Immature natural killer cell (primary cell): ENCODE results near the gene SAA4. TPM values are rescaled to one million over a fixed set of nuclear protein-coding genes. Genes with fewer than 3 reads are reported as not detected.
A peak's percentile ranks its signal among the peaks of the same experiment; 100 is the strongest.
"Not testable (repeated sequence)": the region's sequence is repeated elsewhere in the genome, so short reads cannot be mapped to it uniquely, and the experiment has no call there.

Experiments
- DNase-seq, 3 donors: peaks; one replicate each; pipeline ENCODE4 v3.0.0; 2022; ENCODE audit warnings: mixed read lengths in 1 of 3
- H3K27ac Mint-ChIP-seq, 6 donors: one replicate each; pipeline ENCODE4 v1.8.0; 2020; ENCODE audit warnings: mixed read lengths in 6 of 6, mild to moderate bottlenecking in 5 of 6, inconsistent platforms in 4 of 6, moderate library complexity in 3 of 6
- H3K27me3 Mint-ChIP-seq, 3 donors: one replicate each; pipeline ENCODE4 v1.8.0; 2020 to 2021; ENCODE audit warnings: low read depth in 3 of 3, mild to moderate bottlenecking in 3 of 3, mixed read lengths in 3 of 3, moderate library complexity in 3 of 3, inconsistent platforms in 1 of 3
- H3K36me3 Mint-ChIP-seq, 3 donors: one replicate each; pipeline ENCODE4 v1.8.0; 2020; ENCODE audit warnings: mixed read lengths in 3 of 3, inconsistent platforms in 2 of 3, mild to moderate bottlenecking in 2 of 3
- H3K4me1 Mint-ChIP-seq, 2 donors: one replicate each; pipeline ENCODE4 v1.8.0; 2020; ENCODE audit warnings: inconsistent platforms in 2 of 2, mild to moderate bottlenecking in 2 of 2, mixed read lengths in 2 of 2, moderate library complexity in 1 of 2
- H3K4me3 Mint-ChIP-seq, 5 donors: one replicate each; pipeline ENCODE4 v1.8.0; 2020; ENCODE audit warnings: mild to moderate bottlenecking in 5 of 5, mixed read lengths in 5 of 5, inconsistent platforms in 3 of 5, moderate library complexity in 3 of 5
- H3K9me3 Mint-ChIP-seq, 6 donors: one replicate each; pipeline ENCODE4 v1.8.0; 2020; ENCODE audit warnings: mild to moderate bottlenecking in 6 of 6, mixed read lengths in 6 of 6, inconsistent platforms in 4 of 6, moderate library complexity in 3 of 6
- polyA plus RNA-seq, 3 donors: library from polyadenylated mRNA; unstranded; fragments of 300-500 nt; fragmentation: Illumina TruSeq; gene quantifications; one replicate each; pipeline ENCODE4 v1.2.3, GENCODE V29; 2021

SAA4 gene
- not detected for polyA plus RNA-seq

GRCh38 chr11:18236664-18237356 lies at the start of gene SAA4:
Gene SAA4, minus strand, starts transcription at chr11:18236802. Its CDS starts 876 bp downstream, at chr11:18235926.
- DNase-seq = no peak
- no peaks in the 10 kb centered on the region for H3K36me3 Mint-ChIP-seq
- peaks cover 4 to 8% (median 7%) of the 10 kb centered on the region in 3 donors for H3K27me3 Mint-ChIP-seq
- no peaks in the 10 kb centered on the region for H3K4me1 Mint-ChIP-seq
- no peak within 1 kb of the TSS for H3K27ac Mint-ChIP-seq
- no peak within 1 kb of the TSS for H3K4me3 Mint-ChIP-seq
- H3K9me3 Mint-ChIP-seq = no peaks in the 10 kb centered on the region

- H3K4me3 Mint-ChIP-seq = no peak overlapping the region
- no peaks in the 10 kb centered on the region for H3K27me3 Mint-ChIP-seq
- H3K36me3 Mint-ChIP-seq = peaks cover 30 to 56% (median 33%) of the 10 kb centered on the region in 3 donors
- no peak for DNase-seq
- H3K4me1 Mint-ChIP-seq = peaks cover 1 to 2% of the 10 kb centered on the region in 2 donors
- no peak overlapping the region for H3K27ac Mint-ChIP-seq
- H3K9me3 Mint-ChIP-seq = no peaks in the 10 kb centered on the region
Measured at GRCh38 chr11:18285841-18286240, 49.2 kb upstream of the SAA4 start.

- no peak for DNase-seq
- Mint-ChIP-seq H3K27ac (no peak overlapping the region), H3K36me3 (peaks cover 34 to 50% (median 39%) of the 10 kb centered on the region in 3 donors), H3K27me3 (no peaks in the 10 kb centered on the region), H3K4me3 (no peak overlapping the region), H3K9me3 (no peaks in the 10 kb centered on the region), H3K4me1 (peaks cover 8 to 9% of the 10 kb centered on the region in 2 donors)
Measured at GRCh38 chr11:18282626-18283025, 46.0 kb upstream of the SAA4 start.

GRCh38 chr11:18280438-18281045 lies 43.9 kb upstream of the SAA4 start:
- DNase-seq = peak in 1 of 3 donors; percentile 1
- H3K36me3 Mint-ChIP-seq = peaks cover 21 to 42% (median 36%) of the 10 kb centered on the region in 3 donors

GRCh38 chr11:18277565-18278271 lies 41.1 kb upstream of the SAA4 start:
- no peak for DNase-seq
- peaks cover 8 to 9% of the 10 kb centered on the region in 2 donors for H3K4me1 Mint-ChIP-seq
- peaks cover 18 to 38% (median 36%) of the 10 kb centered on the region in 3 donors for H3K36me3 Mint-ChIP-seq
- no peaks in the 10 kb centered on the region for H3K9me3 Mint-ChIP-seq
- peaks cover 0 to 3% (median 0%) of the 10 kb centered on the region in 3 donors for H3K27me3 Mint-ChIP-seq
- no peak overlapping the region for H3K27ac Mint-ChIP-seq
- no peak overlapping the region for H3K4me3 Mint-ChIP-seq

More at GRCh38 chr11:18280438-18281045, 43.9 kb upstream of the SAA4 start:
- peaks cover 8 to 9% of the 10 kb centered on the region in 2 donors for H3K4me1 Mint-ChIP-seq
- peak overlapping the region; percentile 51 to 93 (median 77) for H3K27ac Mint-ChIP-seq
- H3K4me3 Mint-ChIP-seq = peak overlapping the region in 4 of 5 donors; percentile 5 to 87 (median 56)
- H3K27me3 Mint-ChIP-seq = no peaks in the 10 kb centered on the region
- no peaks in the 10 kb centered on the region for H3K9me3 Mint-ChIP-seq

GRCh38 chr11:18271206-18271605 lies 34.6 kb upstream of the SAA4 start:
- H3K4me3 Mint-ChIP-seq = no peak overlapping the region
- no peaks in the 10 kb centered on the region for H3K4me1 Mint-ChIP-seq
- H3K9me3 Mint-ChIP-seq = no peaks in the 10 kb centered on the region
- H3K27ac Mint-ChIP-seq = no peak overlapping the region
- no peak for DNase-seq
- peaks cover 0 to 3% (median 0%) of the 10 kb centered on the region in 3 donors for H3K27me3 Mint-ChIP-seq
- peaks cover 4 to 17% (median 10%) of the 10 kb centered on the region in 3 donors for H3K36me3 Mint-ChIP-seq

GRCh38 chr11:18270102-18270501 lies 33.5 kb upstream of the SAA4 start:
- Mint-ChIP-seq H3K27me3 (peaks cover 0 to 3% (median 0%) of the 10 kb centered on the region in 3 donors), H3K36me3 (peaks cover 4 to 14% (median 7%) of the 10 kb centered on the region in 3 donors), H3K4me1 (no peaks in the 10 kb centered on the region), H3K27ac (no peak overlapping the region), H3K9me3 (no peaks in the 10 kb centered on the region), H3K4me3 (no peak overlapping the region)
- no peak for DNase-seq

GRCh38 chr11:18269252-18269651 lies 32.6 kb upstream of the SAA4 start:
- not testable (repeated sequence) for H3K9me3 Mint-ChIP-seq, DNase-seq, H3K4me1 Mint-ChIP-seq, H3K27ac Mint-ChIP-seq, H3K27me3 Mint-ChIP-seq, H3K4me3 Mint-ChIP-seq
- peaks cover 4 to 13% (median 6%) of the 10 kb centered on the region in 3 donors for H3K36me3 Mint-ChIP-seq

- peak overlapping the region in 2 of 6 donors; percentile 65 to 75 for H3K27ac Mint-ChIP-seq
- peak in 1 of 3 donors; percentile 18 for DNase-seq
- H3K9me3 Mint-ChIP-seq, H3K36me3 Mint-ChIP-seq, H3K27me3 Mint-ChIP-seq, H3K4me1 Mint-ChIP-seq: not testable (repeated sequence)
- H3K4me3 Mint-ChIP-seq = peak overlapping the region in 1 of 5 donors; percentile 55
Measured at GRCh38 chr11:18267335-18268133, 30.9 kb upstream of the SAA4 start.

- Mint-ChIP-seq H3K27me3 (no peaks in the 10 kb centered on the region), H3K4me1 (no peaks in the 10 kb centered on the region), H3K4me3 (no peak within 1 kb of the TSS), H3K9me3 (no peaks in the 10 kb centered on the region), H3K27ac (peak within 1 kb of the TSS in 1 of 6 donors; percentile 8), H3K36me3 (no peaks in the 10 kb centered on the region)
- no peak for DNase-seq
Measured at GRCh38 chr11:18265949-18266348, 29.3 kb upstream of the SAA4 start, which contains the start of gene SAA1. Gene SAA1, plus strand, starts transcription at chr11:18266264. Its CDS starts 624 bp downstream, at chr11:18266888.

- H3K27me3 Mint-ChIP-seq = no peaks in the 10 kb centered on the region
- no peaks in the 10 kb centered on the region for H3K9me3 Mint-ChIP-seq
- no peaks in the 10 kb centered on the region for H3K36me3 Mint-ChIP-seq
- H3K4me1 Mint-ChIP-seq = no peaks in the 10 kb centered on the region
- H3K27ac Mint-ChIP-seq = no peak overlapping the region
- DNase-seq = no peak
- no peak overlapping the region for H3K4me3 Mint-ChIP-seq
Measured at GRCh38 chr11:18264677-18265555, 28.3 kb upstream of the SAA4 start.

- H3K27ac Mint-ChIP-seq = peak overlapping the region in 1 of 6 donors; percentile 5
- no peaks in the 10 kb centered on the region for H3K9me3 Mint-ChIP-seq
- H3K27me3 Mint-ChIP-seq = peaks cover 0 to 2% (median 0%) of the 10 kb centered on the region in 3 donors
- no peaks in the 10 kb centered on the region for H3K36me3 Mint-ChIP-seq
- no peak overlapping the region for H3K4me3 Mint-ChIP-seq
- H3K4me1 Mint-ChIP-seq = no peaks in the 10 kb centered on the region
- DNase-seq = no peak
Measured at GRCh38 chr11:18264035-18264434, 27.4 kb upstream of the SAA4 start.
